HepG2 (cell line): ENCODE data around the gene ARL16. TPM values are rescaled to one million over a fixed set of nuclear protein-coding genes. Genes with fewer than 3 reads are reported as not detected.

Experiments used
- CHD4 ChIP-seq: fragments of 200-600 bp; sonication (generic); IDR thresholded peaks from 2 replicates; pipeline ENCODE4 v1.7.0; 2017; ENCODE audit warnings: mild to moderate bottlenecking, low read length, borderline replicate concordance
- EEA1 ChIP-seq: sonication (generic); formaldehyde crosslinking; IDR thresholded peaks from 2 replicates; pipeline ENCODE4 v1.5.1; 2020; ENCODE audit warnings: mild to moderate bottlenecking, missing genetic modification reagents, borderline replicate concordance
- FOXA1 ChIP-seq, 2 experiments: fragments of 450-650 bp in 1 of 2; sonication (generic) in 1 of 2; formaldehyde crosslinking in 1 of 2; IDR thresholded peaks; 2 replicates each; pipeline versions ENCODE4 v1.4.0 to v1.6.1; 2016 to 2020; ENCODE audit warnings: missing genetic modification reagents in 1 of 2
- HINFP ChIP-seq: sonication (generic); formaldehyde crosslinking; IDR thresholded peaks from 2 replicates; pipeline ENCODE4 v1.4.0; 2020; ENCODE audit warnings: low read depth, mild to moderate bottlenecking, missing genetic modification reagents
- HNRNPLL ChIP-seq: fragments of 200-400 bp; formaldehyde crosslinking; IDR thresholded peaks from 2 replicates; pipeline ENCODE4 v1.6.1; 2017; ENCODE audit warnings: mild to moderate bottlenecking, low read depth, low read length; ENCODE audit not compliant: poor library complexity, severe bottlenecking
- IRF1 ChIP-seq: sonication (generic); formaldehyde crosslinking; IDR thresholded peaks from 2 replicates; pipeline ENCODE4 v1.4.0; 2020; ENCODE audit warnings: low read depth, mild to moderate bottlenecking, missing genetic modification reagents
- KMT2A ChIP-seq: sonication (generic); formaldehyde crosslinking; IDR thresholded peaks from 2 replicates; pipeline ENCODE4 v1.4.0; 2020; ENCODE audit warnings: missing genetic modification reagents
- PHF21A ChIP-seq: sonication (generic); formaldehyde crosslinking; IDR thresholded peaks from 2 replicates; pipeline ENCODE4 v1.5.0; 2020; ENCODE audit warnings: mild to moderate bottlenecking, missing genetic modification reagents
- PLRG1 ChIP-seq: fragments of 450-650 bp; conservative IDR thresholded peaks from 2 replicates; pipeline ENCODE4 v1.6.1; 2016
- PLSCR1 ChIP-seq: sonication (generic); formaldehyde crosslinking; IDR thresholded peaks from 2 replicates; pipeline ENCODE4 v1.5.0; 2020; ENCODE audit warnings: missing genetic modification reagents, mild to moderate bottlenecking, borderline replicate concordance
- REL ChIP-seq: sonication (generic); formaldehyde crosslinking; conservative IDR thresholded peaks from 2 replicates; pipeline ENCODE4 v1.8.0; 2022; ENCODE audit warnings: mild to moderate bottlenecking, missing genetic modification reagents, moderate library complexity
- RFXAP ChIP-seq: sonication (generic); formaldehyde crosslinking; IDR thresholded peaks from 2 replicates; pipeline ENCODE4 v1.4.0; 2020; ENCODE audit warnings: missing genetic modification reagents, borderline replicate concordance
- SMARCC2 ChIP-seq: fragments of 450-650 bp; IDR thresholded peaks from 2 replicates; pipeline ENCODE4 v1.6.1; 2017; ENCODE audit warnings: antibody characterized with exemption, mild to moderate bottlenecking
- SMYD3 ChIP-seq: sonication (generic); formaldehyde crosslinking; IDR thresholded peaks from 2 replicates; pipeline ENCODE4 v1.8.1; 2023; ENCODE audit warnings: mild to moderate bottlenecking, missing genetic modification reagents
- SPEN ChIP-seq: sonication (generic); formaldehyde crosslinking; IDR thresholded peaks from 2 replicates; pipeline ENCODE4 v1.5.1; 2020; ENCODE audit warnings: low read depth, mild to moderate bottlenecking, missing genetic modification reagents
- TCF12 ChIP-seq, 2 experiments: fragments of 450-650 bp in 1 of 2; sonication (generic) in 1 of 2; formaldehyde crosslinking in 1 of 2; IDR thresholded peaks; 2 replicates each; pipeline versions ENCODE4 v1.6.1 to v1.8.0; 2017 to 2022; ENCODE audit warnings: antibody characterized with exemption in 1 of 2, mild to moderate bottlenecking in 1 of 2, missing genetic modification reagents in 1 of 2, moderate library complexity in 1 of 2
- TEF ChIP-seq: sonication (generic); formaldehyde crosslinking; IDR thresholded peaks from 2 replicates; pipeline ENCODE4 v1.5.0; 2020; ENCODE audit warnings: missing genetic modification reagents
- TFAP4 ChIP-seq: sonication (generic); IDR thresholded peaks from 2 replicates; pipeline ENCODE4 v1.6.1; 2016; ENCODE audit warnings: low read depth, borderline replicate concordance
- ZBTB38 ChIP-seq: sonication (generic); formaldehyde crosslinking; IDR thresholded peaks from 2 replicates; pipeline ENCODE4 v1.5.1; 2020; ENCODE audit warnings: mild to moderate bottlenecking, missing genetic modification reagents
- ZFP90 ChIP-seq: sonication (generic); formaldehyde crosslinking; IDR thresholded peaks from 2 replicates; pipeline ENCODE4 v1.8.0; 2022; ENCODE audit warnings: missing genetic modification reagents, mild to moderate bottlenecking, inconsistent platforms, borderline replicate concordance
- ZNF33B ChIP-seq: sonication (generic); formaldehyde crosslinking; IDR thresholded peaks from 2 replicates; pipeline ENCODE4 v1.5.1; 2020; ENCODE audit warnings: mild to moderate bottlenecking, missing genetic modification reagents
- ZNF572 ChIP-seq: sonication (generic); formaldehyde crosslinking; IDR thresholded peaks from 2 replicates; pipeline ENCODE4 v1.5.1; 2020; ENCODE audit warnings: mild to moderate bottlenecking, missing genetic modification reagents
- ZNF605 ChIP-seq: sonication (generic); formaldehyde crosslinking; IDR thresholded peaks from 2 replicates; pipeline ENCODE4 v1.8.0; 2022; ENCODE audit warnings: mild to moderate bottlenecking, missing genetic modification reagents
- ZSCAN21 ChIP-seq: sonication (generic); formaldehyde crosslinking; IDR thresholded peaks from 2 replicates; pipeline ENCODE4 v1.8.0; 2022; ENCODE audit warnings: mild to moderate bottlenecking, missing genetic modification reagents, moderate library complexity, borderline replicate concordance
- polyA plus RNA-seq, 8 experiments: library from polyadenylated mRNA; depleted of rRNA in 3 of 8; stranded (reverse) in 7 of 8; unstranded in 1 of 8; fragments of >200 nt; fragmentation: Illumina TruSeq in 4 of 8; extraction: Trizol in 4 of 8; gene quantifications; 2 replicates each; pipeline versions ENCODE4 v1.2.1 to v1.2.3, GENCODE V29; 2011 to 2016; ENCODE audit warnings: low read depth in 4 of 8, missing spikeins in 1 of 8, mixed read lengths in 1 of 8; ENCODE audit not compliant: insufficient read depth in 1 of 8
- total RNA-seq, 5 experiments: library from RNA; depleted of rRNA; stranded (reverse); fragments of >200 nt; fragmentation: Illumina TruSeq; extraction: Trizol; gene quantifications; 2 replicates each; pipeline ENCODE4 v1.2.3, GENCODE V29; 2016; ENCODE audit warnings: low read depth in 1 of 5

Gene ARL16
- total and polyA plus RNA-seq, 2 of the 13 experiments (the other 11 are each of a cell fraction or from before 2014, with no cell fraction given) = 20.8 to 30.8 TPM

- TF ChIP-seq REL (CRISPR knock-in tag) = peak; percentile 83
- peak; percentile 78 for TF ChIP-seq KMT2A (CRISPR knock-in tag)
- TF ChIP-seq TCF12 (IDR thresholded peaks at IDR 0.05) = no peak
- peak; percentile 74 for TF ChIP-seq TCF12 (CRISPR knock-in tag; IDR thresholded peaks at IDR 0.05)
- no peak for TF ChIP-seq CHD4
- TF ChIP-seq EEA1 (CRISPR knock-in tag) = peak; percentile 97
- TF ChIP-seq ZFP90 = peak; percentile 85; the same call in 1 of the 2 replicates
- peak; percentile 90; the same call in 1 of the 2 replicates for TF ChIP-seq ZNF572
- TF ChIP-seq ZSCAN21 = peak; percentile 98
- peak; percentile 92 for TF ChIP-seq HINFP (CRISPR knock-in tag)
- peak; percentile 97; the same call in 1 of the 2 replicates for TF ChIP-seq PLSCR1
- no peak for TF ChIP-seq TFAP4
- TF ChIP-seq RFXAP (CRISPR knock-in tag) = peak; percentile 93
- peak; percentile 92 for TF ChIP-seq SPEN
- TF ChIP-seq IRF1 (CRISPR knock-in tag) = peak; percentile 79; the same call in 1 of the 2 replicates
- peak; percentile 99 for TF ChIP-seq ZNF33B (CRISPR knock-in tag)
- peak; percentile 99 for TF ChIP-seq ZNF605 (CRISPR knock-in tag)
- TF ChIP-seq HNRNPLL = peak; percentile 90
- TF ChIP-seq TEF (CRISPR knock-in tag) = peak; percentile 96
- no peak for TF ChIP-seq PLRG1
- peak; percentile 88; the same call in 1 of the 2 replicates for TF ChIP-seq PHF21A (CRISPR knock-in tag)
- TF ChIP-seq SMYD3 (CRISPR knock-in tag) = no peak; the same call in 1 of the 2 replicates
- peak; percentile 59; the same call in 1 of the 2 replicates for TF ChIP-seq FOXA1 (IDR thresholded peaks at IDR 0.05)
- TF ChIP-seq FOXA1 (CRISPR knock-in tag; IDR thresholded peaks at IDR 0.05) = peak; percentile 59
- TF ChIP-seq ZBTB38 (CRISPR knock-in tag) = peak; percentile 92
- no peak for TF ChIP-seq SMARCC2
Measured at GRCh38 chr17:81727324-81728031, 43.9 kb upstream of the ARL16 start (continued).
